NB4 (cell line): ENCODE results near the gene RRP1.

ENCODE experiments used
- DNase-seq: peaks from one replicate; pipeline ENCODE4 v3.0.0; 2010; ENCODE audit warnings: low read depth
- H3K4me3 ChIP-seq: one replicate; pipeline ENCODE4 v1.5.1; 2011; ENCODE audit warnings: mild to moderate bottlenecking, low read depth, low read length, moderate library complexity
- MYC ChIP-seq: IDR thresholded peaks from 2 replicates; pipeline ENCODE4 v1.6.1; 2011; ENCODE audit warnings: low read depth, low read length
- POLR2A ChIP-seq: IDR thresholded peaks from 2 replicates; pipeline ENCODE4 v1.6.1; 2011; ENCODE audit warnings: mild to moderate bottlenecking; ENCODE audit not compliant: insufficient read length; ENCODE audit errors: extremely low read depth
- TF ChIP-seq, protein P1 (sequence below): IDR thresholded peaks from one replicate; pipeline ENCODE4 v1.5.1; 2012; ENCODE audit warnings: low read depth, low read length
- TF ChIP-seq, protein P2 (sequence below): IDR thresholded peaks from 2 replicates; pipeline ENCODE4 v1.6.1; 2011; ENCODE audit warnings: low read depth, low read length

RRP1 gene

DNA sequence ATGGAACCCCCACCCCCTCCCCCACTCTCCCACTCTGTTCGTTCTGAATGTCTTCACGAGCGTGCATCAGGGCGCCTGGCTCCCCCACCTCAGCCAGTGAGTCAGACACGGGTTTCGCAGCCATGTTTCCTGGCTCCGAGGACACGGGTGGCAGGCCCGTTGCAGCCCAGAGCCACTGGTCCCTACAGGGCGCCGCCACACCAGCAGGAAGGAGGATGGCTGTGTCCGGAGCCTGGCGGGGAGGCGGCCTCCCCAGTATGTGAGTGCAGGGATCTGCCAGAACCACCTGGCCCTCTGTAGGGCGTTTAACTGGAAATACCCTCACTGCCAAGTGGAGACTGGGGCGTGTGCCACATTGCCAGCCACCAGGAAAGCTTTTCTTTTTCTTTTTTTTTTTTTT is 31.8 kb upstream of the RRP1 start:
- DNase-seq = no peak
- TF ChIP-seq, protein P1, sequence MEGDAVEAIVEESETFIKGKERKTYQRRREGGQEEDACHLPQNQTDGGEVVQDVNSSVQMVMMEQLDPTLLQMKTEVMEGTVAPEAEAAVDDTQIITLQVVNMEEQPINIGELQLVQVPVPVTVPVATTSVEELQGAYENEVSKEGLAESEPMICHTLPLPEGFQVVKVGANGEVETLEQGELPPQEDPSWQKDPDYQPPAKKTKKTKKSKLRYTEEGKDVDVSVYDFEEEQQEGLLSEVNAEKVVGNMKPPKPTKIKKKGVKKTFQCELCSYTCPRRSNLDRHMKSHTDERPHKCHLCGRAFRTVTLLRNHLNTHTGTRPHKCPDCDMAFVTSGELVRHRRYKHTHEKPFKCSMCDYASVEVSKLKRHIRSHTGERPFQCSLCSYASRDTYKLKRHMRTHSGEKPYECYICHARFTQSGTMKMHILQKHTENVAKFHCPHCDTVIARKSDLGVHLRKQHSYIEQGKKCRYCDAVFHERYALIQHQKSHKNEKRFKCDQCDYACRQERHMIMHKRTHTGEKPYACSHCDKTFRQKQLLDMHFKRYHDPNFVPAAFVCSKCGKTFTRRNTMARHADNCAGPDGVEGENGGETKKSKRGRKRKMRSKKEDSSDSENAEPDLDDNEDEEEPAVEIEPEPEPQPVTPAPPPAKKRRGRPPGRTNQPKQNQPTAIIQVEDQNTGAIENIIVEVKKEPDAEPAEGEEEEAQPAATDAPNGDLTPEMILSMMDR = no peak
- TF ChIP-seq, protein P2, sequence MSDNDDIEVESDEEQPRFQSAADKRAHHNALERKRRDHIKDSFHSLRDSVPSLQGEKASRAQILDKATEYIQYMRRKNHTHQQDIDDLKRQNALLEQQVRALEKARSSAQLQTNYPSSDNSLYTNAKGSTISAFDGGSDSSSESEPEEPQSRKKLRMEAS = no peak
- TF ChIP-seq POLR2A = no peak
- TF ChIP-seq MYC = no peak
- no peak overlapping the region for H3K4me3 ChIP-seq

DNA sequence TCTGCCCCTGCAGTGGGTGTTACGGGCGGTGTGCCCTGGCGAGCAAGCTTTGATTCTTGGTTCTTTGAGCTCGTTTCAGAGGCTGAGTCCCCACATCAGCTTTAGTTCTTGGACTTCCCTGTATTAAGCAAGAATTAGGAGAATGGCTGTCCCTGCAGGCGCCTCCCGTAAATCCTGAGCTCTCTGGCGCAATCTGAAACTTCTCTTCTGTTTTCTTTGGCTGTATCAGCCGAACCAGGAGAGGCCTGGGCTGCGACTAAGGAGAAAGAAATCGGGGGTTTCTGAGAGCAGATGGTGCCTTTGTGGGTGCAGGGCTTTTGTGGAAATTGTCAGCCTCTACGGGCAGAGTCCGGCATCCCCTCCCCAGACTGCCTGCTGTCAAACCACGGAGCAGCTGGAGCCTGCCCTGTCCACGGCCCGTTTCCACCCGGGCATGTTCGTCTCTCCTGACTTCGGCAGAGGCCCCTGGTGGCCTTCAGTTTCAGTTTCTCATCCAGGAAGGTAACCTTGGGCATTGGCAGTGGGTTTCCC is 31.2 kb upstream of the RRP1 start:
- no peak overlapping the region for H3K4me3 ChIP-seq
- no peak for DNase-seq
- TF ChIP-seq MYC = no peak
- TF ChIP-seq, protein P2 = no peak
- TF ChIP-seq, protein P1 = no peak
- TF ChIP-seq POLR2A = no peak

DNA sequence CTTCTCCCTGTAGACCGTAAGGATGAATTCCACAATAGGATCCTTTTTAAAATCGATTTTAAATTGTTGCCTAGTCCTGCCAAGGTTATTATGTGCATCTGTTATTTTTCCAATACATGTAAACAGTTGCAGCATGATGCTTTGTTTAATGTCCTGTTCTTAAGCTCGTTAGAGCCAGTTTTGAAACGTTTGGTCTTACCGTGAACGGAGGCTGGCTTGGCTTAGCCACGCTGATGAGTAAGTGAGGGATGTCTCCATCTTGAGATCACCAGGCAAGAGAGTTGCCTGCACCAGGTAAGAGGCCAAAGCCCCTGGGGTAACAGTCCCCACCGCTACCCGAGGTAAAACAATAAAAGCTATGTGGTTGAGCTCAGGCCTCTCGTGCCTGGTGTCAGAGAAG is 30.6 kb upstream of the RRP1 start:
- DNase-seq = no peak
- no peak overlapping the region for H3K4me3 ChIP-seq
- TF ChIP-seq MYC (no peak), POLR2A (no peak)
- TF ChIP-seq, protein P2 = no peak
- TF ChIP-seq, protein P1 = no peak

DNA sequence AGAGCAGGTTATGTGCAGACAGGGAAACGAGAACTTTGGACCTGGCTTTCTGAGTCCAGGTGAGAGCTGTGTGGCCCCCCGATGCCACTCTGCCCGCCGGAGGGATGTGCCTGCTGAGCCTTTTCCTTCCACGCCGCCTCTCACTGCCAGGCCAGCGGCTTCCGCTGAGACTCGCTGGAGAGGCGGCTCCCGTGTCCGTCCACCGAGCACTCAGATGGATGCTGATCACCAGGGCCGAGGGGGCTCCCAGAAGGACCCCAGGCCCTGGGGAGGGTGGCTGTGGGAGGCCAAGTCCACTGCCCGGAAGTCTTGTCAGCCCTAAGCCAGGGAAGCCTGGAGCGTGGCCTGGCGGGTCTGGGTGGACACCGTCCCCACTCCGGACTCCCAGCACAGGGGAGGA is 29.7 kb upstream of the RRP1 start:
- H3K4me3 ChIP-seq = no peak overlapping the region
- TF ChIP-seq POLR2A (no peak), MYC (no peak)
- TF ChIP-seq, protein P2 = no peak
- TF ChIP-seq, protein P1 = no peak
- DNase-seq = no peak

DNA sequence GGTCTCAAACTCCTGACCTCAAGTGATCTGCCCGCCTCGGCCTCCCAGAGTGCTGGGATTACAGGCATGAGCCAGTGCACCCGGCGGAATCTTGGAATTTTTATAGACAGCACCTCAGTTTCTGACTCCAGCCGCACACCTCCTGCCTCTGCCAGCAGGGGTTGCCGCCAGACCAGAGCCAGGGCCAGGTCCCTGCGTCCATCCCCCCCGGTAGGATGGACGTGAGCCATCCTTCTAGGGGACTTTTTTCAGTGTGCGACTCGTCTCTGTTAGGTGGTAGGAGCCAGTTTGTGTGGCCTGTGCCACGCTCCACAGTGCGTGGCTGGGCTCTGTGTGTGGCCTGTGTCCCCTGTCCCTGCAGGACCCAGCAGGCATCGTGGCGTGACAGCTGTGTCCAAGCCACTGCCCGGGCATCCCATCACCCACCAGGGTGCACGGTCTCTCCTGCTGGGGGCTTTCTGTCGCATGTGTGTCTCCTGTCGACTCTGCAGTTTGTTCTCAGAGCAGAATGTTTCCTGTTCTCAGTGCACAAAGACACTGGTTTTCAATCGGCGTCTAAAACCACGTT is 28.9 kb upstream of the RRP1 start:
- DNase-seq = no peak
- TF ChIP-seq, protein P1 = no peak
- TF ChIP-seq POLR2A (no peak), MYC (no peak)
- TF ChIP-seq, protein P2 = no peak
- H3K4me3 ChIP-seq = no peak overlapping the region

DNA sequence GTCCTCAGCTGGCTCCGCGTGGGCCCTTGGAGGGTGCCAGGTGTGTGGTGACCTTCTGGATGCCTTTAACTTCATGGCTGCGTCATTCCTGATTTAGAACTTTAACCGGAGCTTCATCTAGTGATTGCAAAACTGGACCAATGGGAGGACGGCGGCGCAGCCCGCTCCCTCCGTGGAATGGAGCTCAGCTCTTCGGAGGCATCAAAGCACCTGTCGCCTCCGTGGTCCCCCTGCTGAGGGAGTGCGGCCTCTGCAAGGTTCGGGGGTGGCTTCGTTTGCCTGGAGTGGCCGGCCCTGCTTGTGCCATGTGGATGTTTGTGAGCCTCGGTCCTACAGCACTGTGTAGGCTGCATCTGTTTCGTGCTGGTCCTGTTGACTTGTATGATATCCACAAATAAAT is 27.5 kb upstream of the RRP1 start:
- TF ChIP-seq POLR2A = no peak
- no peak for TF ChIP-seq MYC
- TF ChIP-seq, protein P1 = no peak
- TF ChIP-seq, protein P2 = no peak
- H3K4me3 ChIP-seq = no peak overlapping the region
- no peak for DNase-seq
